Activated CD8-positive, alpha-beta memory T cell treated with anti-CD3 and anti-CD28 coated beads, Interleukin-2, amount 50 U/mL, for 1 hour (primary cell): ENCODE data around the gene CD180.
A peak's percentile ranks its signal among the peaks of the same experiment; 100 is the strongest.

Experiments used
- DNase-seq: peaks from one replicate; pipeline ENCODE4 v3.0.0-alpha.2; 2020; ENCODE audit errors: extremely low read depth

CD180 gene

GRCh38 chr5:67160985-67161384 lies 35.6 kb downstream of the CD180 start:
- DNase-seq: no peak

GRCh38 chr5:67160272-67160671 lies 36.3 kb downstream of the CD180 start:
- DNase-seq: no peak

- peak; percentile 17 for DNase-seq
These were observed 39.5 kb downstream of the CD180 start for GRCh38 chr5:67156976-67157583.

- DNase-seq: no peak
These were observed 41.9 kb downstream of the CD180 start for GRCh38 chr5:67154556-67155206.

GRCh38 chr5:67153292-67153691 lies 43.3 kb downstream of the CD180 start:
- DNase-seq: no peak

GRCh38 chr5:67152400-67152799 lies 44.2 kb downstream of the CD180 start:
- DNase-seq: no peak

- DNase-seq: no peak
These were observed 46.6 kb downstream of the CD180 start for GRCh38 chr5:67149951-67150523.

- DNase-seq: no peak
These were observed 47.3 kb downstream of the CD180 start for GRCh38 chr5:67149057-67149950.

GRCh38 chr5:67147760-67148159 lies 48.8 kb downstream of the CD180 start:
- no peak for DNase-seq

GRCh38 chr5:67146981-67147380 lies 49.6 kb downstream of the CD180 start:
- DNase-seq: no peak

- DNase-seq: no peak
These were observed 50.0 kb downstream of the CD180 start for GRCh38 chr5:67146574-67146973.

- no peak for DNase-seq
These were observed 52.4 kb downstream of the CD180 start for GRCh38 chr5:67144183-67144639.

- DNase-seq: no peak
These were observed 53.0 kb downstream of the CD180 start for GRCh38 chr5:67143549-67143948.

- no peak for DNase-seq
These were observed 53.8 kb downstream of the CD180 start for GRCh38 chr5:67142816-67143215.

GRCh38 chr5:67141644-67142043 lies 55.0 kb downstream of the CD180 start:
- DNase-seq: no peak

GRCh38 chr5:67140413-67140812 lies 56.2 kb downstream of the CD180 start:
- no peak for DNase-seq

GRCh38 chr5:67139030-67139429 lies 57.6 kb downstream of the CD180 start:
- no peak for DNase-seq

- no peak for DNase-seq
These were observed 61.1 kb downstream of the CD180 start for GRCh38 chr5:67135381-67135984.

- DNase-seq: no peak
These were observed 62.8 kb downstream of the CD180 start for GRCh38 chr5:67133776-67134175.

GRCh38 chr5:67133217-67133616 lies 63.4 kb downstream of the CD180 start:
- no peak for DNase-seq

GRCh38 chr5:67129768-67130167 lies 66.8 kb downstream of the CD180 start:
- no peak for DNase-seq
